NCI-H187 (cell line): ENCODE measurements around the gene HMGCLL1.

ENCODE experiments used
- DNase-seq, 2 experiments: peaks; one replicate each; lab custom pipeline; 2025; lab: John Stamatoyannopoulos, UW

The HMGCLL1 gene

DNA sequence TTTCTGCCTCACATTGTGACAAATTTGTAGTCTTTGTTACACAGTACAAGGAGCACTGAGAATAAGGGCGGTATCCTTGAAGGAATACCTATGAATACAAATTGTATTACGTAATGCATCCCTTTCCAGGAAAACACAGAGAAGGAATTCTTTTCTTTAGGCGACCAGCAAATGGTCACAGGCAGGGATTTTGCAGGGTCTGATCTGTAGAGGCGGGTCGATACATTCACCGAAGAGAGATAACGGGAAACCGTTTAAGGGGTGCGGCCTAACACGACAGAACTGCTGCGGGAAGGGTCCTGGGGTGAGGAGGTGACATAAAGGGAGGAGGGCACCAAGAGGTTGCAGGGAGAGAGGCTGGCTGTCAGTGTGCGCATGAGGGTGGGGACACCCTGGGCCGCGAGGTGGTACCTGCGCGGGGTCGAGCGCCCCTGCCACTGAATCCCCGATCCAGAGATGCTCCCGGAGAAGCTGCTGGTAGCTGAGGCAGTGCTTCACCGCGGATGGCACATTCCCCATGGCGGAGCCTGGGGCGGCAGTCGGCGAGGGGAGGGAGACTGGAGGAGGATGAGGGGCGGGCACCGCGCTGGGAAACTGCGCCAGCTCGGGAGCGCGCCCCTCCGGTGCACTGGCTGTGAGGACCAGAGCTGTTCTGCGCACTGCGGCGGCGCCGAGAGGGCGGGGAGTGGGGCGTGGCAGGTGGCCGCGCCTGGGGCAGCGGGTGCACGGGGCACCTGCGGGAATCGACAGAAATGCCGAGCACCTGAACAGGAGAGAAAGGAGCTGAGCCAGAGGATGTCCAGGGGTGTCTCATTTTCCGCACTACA is at the start of gene HMGCLL1:
HMGCLL1 (minus strand) TSS at position 656 of the 827 bp plus-strand sequence; CDS start at position 519, 137 bp downstream.
- peak; percentile 4 to 30 for DNase-seq

DNA sequence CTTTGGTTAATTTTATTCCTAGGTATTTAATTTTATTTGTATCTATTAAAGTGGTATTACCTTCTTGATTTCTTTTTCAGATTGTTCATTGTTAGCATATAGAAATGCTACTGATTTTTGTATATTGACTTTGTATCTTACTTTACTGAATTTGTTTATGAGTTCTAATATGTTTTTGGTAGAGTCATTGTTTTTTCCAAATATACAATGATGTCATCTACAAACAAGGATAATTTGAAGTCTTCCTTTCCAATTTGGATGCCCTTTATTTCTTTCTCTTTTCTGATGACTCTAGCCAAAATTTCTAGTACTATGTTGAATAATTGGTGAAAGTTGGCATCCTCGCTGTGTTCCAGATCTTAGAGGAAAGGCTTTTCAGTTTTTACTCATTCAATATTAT is 43.0 kb upstream of the HMGCLL1 start:
- DNase-seq = no peak

DNA sequence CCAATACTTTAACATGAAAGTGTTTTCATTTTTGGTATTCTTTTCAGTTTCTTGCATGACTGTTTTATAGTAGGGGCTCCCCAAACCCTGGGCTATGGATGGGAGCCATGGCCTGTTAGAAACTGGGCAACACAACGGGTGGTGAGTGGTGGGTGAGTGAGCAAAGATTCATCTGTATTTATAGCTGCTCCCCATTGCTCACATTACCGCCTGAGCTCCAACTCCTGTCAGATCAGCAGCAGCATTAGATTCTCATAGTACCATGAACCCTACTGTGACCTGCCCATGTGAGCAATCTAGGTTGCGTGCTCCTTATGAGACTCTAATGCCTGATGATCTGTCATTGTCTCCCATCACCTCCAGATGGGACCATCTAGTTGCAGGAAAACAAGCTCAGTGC is 42.3 kb upstream of the HMGCLL1 start:
- DNase-seq = no peak

GRCh38 chr6:55617272-55617671 is 38.3 kb upstream of the HMGCLL1 start:
- DNase-seq = peak; percentile 5 to 11

DNA sequence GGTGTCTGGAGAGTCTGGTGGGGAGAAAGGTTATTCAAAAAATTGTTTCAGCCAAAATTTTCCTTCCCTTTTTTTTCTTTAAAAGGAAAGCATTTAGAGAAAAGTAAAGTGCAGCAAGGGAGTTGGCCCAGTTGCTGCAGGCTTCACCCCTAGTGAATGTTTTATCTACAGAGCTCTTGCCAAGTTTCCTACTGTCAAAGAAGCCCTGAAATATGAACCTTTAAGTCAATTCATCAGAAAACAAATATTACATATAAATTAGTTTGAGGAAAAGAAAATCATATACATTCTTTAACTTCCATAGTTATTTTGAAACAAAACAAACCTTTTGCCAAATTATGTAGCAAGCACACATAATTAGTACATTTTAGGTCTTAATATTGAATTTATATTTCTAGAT is 25.0 kb upstream of the HMGCLL1 start:
- DNase-seq = no peak

DNA sequence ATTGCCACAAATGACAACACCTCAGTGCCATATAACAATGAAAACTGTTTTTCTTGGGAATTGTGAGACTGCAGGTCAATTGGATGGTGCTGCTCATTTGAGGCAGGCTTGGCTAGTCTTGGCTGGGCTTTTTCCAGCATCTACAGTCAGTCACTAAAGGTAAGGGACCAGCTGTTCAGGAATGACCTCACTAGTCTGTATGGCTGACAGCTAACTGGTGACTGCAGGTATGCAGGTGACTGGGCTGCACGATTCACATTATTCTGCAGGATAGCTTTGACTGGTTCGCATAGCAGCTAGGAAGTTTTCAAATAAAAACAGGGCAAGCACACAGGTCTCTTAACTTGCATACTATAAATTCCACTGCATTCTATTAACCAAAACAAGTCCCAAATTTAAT is 22.1 kb upstream of the HMGCLL1 start:
- DNase-seq = no peak

GRCh38 chr6:55594442-55594841 is 15.4 kb upstream of the HMGCLL1 start:
- no peak for DNase-seq

DNA sequence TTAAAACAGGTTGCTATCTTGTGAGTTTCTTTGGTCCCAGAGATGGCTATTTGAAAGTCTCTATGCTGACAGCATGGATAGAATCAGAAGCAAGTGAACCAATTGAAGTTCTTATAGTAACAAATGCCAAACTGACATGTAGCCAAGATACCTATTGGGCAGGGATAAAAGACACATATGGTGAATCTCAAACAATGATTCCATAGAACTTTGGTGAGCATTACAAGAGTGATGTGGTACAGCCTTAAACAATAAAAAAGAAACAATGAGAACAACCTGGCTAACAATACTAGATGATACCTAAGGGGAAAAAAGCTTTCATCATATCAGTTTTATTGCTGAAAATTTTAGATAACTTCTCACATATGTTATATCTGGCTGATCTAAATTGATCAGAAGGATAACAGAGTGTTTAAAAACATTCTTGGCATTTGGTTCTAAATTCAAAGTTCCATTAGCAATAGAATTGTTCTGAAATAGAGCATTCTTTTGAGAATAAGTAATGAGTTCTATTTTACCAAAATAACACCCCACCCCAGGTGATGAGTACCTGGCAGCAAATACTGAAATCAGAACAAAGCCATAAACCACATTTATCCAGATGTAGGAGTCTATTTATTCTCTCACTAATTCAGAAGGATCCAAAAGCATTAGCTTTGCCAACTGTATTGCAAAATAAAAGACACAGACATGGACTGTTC is 5.8 kb upstream of the HMGCLL1 start:
- no peak for DNase-seq

DNA sequence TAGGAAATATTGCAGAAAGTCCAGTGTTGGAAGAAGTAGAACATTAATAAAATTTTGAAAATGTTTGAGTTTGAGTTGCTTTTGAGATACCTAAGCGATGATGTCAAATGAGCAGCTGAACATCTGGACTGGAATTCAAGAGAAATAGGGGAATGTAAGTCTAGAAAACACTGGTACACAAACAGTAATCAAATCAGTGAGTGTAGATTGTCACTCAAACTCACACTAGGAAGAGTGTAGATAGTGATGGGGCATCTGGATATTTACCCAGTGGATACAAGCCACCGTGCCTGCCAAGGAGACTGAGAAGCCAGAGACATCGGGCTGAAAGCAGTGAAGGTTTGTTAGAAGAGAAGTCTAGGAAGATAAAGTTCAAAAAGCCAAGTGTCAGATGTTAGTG is 2.2 kb downstream of the HMGCLL1 start:
- no peak for DNase-seq

DNA sequence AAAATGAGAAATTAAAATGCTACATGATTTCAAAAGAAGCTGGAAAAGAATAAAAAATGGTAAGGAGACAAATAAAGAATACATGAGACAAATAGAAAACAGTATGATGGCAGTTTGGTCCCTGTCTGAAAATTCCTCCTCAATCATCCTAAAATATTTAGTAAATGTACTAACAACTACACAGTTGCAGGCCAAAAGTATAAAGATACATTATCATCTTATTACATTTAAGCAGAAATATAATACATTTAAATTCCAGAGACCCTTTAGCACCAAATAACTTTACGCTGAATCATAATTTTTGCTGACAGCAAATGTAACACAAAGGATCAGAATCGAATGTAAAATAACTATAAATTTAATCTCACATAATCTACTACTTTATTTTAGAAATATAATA is 4.4 kb downstream of the HMGCLL1 start:
- no peak for DNase-seq

DNA sequence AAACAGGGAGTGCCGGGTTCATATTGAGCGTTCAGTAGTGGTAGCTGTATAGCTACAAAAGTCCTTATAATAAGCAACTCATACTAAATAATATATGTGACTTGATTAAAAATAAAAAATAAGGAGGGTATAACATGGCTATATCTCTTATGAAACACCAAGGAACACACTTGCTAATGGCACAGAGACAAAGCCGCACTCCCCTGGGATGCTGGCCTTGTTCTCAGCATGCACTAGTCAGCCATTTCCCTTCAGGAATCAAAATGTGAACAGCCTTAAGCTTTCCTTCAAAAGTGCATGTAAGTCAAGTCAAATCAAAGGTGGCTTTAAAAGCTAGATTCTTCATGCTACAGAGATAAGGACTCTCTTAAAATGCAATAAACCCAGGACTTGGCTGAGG is 9.4 kb downstream of the HMGCLL1 start:
- DNase-seq = no peak

- no peak for DNase-seq
These were observed 10.1 kb downstream of the HMGCLL1 start for GRCh38 chr6:55568808-55569439.

GRCh38 chr6:55567558-55567957 is 11.4 kb downstream of the HMGCLL1 start:
- no peak for DNase-seq

GRCh38 chr6:55566036-55566710 is 12.8 kb downstream of the HMGCLL1 start:
- no peak for DNase-seq

- no peak for DNase-seq
These were observed 16.7 kb downstream of the HMGCLL1 start for GRCh38 chr6:55562318-55562717.

DNA sequence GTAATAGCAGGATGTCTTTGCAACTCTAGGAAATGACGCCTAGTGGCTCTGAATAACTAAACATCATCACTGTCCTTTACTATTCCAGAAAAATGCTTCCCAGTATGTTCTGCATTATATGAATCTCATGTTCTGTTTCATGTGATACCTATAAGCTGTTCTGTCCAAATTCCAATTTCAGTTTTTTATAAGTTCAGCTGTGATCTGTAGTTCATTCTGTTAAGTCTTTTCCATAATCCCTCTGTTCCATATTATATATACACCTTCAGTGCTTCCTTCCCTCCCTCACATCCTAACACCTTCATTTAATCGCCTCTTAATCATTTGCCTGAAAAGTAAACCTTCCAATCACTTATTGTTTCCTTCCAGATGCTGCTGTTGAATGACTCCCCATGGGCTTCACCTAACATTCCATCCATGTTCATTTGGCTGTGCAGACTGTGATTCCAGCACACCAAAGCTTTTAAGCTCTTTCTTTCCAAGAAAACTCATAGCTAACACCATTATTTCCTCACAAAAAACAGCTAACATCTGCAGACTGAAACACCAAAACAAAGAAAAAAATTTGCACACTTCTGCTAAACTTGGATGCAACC is 18.6 kb downstream of the HMGCLL1 start:
- DNase-seq = no peak

DNA sequence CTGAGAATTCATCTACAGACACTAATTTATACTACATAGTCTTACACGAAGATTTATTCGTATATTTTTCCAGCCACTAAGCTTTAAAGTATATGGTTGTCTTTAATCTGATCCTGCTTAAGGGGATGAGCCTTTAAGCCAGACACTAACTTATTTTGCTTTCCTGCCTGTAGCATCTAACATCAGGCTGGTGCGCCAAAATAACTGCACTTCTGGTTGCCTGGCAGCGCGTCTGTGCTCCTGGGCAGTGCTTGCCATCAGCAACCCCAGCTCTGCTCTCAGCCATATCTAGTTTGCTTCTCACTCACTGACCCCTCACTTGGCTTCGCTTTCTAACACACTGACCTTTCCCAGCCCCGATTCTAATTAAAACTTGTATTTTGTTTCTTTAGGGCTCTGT is 21.8 kb downstream of the HMGCLL1 start:
- no peak for DNase-seq

GRCh38 chr6:55545791-55546190 is 33.2 kb downstream of the HMGCLL1 start:
- no peak for DNase-seq

DNA sequence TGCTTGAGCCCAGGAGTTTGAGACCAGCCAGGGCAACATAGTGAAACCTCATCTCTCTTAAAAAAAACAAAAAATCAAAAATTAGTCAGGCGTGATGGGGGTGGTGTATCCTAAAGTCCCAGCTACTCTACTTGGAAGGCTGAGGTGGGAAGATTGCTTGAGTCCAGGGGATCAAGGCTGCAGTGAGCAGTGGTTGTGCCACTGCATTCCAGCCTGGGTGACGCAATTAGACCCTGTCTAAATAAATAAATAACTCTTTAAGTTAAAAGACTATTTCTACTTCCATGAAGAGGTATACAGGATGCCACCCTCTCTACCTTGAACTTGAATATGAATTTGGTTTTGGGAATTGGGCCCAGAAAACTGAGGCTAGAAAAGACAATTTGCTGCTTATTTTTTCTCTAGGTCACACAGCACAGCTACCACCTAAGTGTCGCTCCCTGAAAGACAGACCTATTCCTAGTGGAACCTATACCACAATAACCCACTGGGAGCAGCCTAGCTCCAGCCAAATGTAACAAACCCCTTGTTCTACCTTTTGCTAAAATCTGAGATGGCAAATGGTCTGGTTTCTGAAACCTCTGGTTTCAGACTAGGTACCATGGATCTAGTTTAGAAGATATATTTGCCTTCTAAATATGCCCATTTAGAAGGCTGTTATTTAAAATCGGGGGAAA is 35.2 kb downstream of the HMGCLL1 start:
- DNase-seq = no peak

GRCh38 chr6:55541024-55541423 is 38.0 kb downstream of the HMGCLL1 start:
- DNase-seq = no peak

DNA sequence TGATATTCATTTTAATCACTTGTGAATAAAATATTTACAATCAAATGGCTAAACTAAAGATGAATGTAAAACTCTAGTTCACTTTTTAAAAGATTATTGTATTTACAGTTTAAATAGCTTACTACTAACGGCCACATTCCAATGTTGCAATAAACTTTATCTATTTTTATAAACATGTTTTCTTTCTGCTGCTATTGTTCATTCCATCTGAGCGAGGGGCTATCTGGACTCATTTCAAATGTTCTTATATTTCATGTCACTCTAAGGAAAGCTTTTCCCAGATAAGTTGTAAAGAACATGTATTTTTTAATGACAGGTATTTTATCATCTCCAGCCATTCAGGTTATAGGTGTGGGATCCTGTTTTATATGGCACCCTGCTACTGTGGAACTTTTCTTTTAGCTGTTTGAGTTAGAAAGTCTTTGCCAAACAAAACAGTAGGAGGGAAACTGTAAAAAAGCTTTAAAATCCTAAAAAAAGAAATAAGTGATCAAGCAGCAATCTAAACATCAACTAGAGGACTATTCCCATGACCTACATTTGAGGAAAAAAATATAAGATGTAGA is 42.5 kb downstream of the HMGCLL1 start:
- no peak for DNase-seq
